Measurements from ENCODE around the gene DRD3.

Gene DRD3

DNA sequence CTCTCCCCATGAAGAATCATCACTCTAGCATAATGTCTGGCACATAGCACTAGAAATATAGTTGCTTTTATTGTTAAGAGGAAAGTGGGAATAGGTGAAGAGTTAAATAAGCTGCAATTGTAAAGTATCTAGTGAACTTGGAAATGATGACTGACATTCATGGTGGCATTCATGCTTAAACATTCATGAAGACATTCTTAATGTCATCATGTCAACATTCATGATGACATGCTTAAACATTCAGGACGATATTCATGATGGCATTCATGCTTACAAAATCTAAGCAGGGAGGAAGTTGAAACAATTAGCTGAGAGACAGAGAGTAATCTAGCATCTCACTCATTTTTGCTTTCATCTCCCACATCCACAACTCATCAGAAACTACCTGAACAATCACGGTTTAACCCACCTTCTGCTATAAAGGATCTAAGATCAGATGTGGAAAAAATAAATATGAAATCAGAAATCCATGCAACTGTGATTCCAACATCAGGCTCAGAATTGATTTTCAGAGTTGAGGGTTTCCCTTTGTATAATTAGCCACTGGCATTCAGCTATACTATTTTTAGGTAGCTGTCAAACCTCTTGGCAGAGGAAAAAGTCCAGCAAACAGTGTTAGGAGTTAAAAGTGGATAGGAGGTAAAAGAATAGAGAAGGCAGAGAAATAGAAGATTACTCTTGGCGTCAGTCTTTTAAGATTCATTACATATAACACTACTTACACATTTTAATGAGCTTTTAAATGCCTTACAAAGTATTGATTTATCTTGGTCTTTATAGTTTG, 3.5 kb downstream of the DRD3 start:
- TF ChIP-seq SPI1 (IDR thresholded peaks at IDR 0.05; ENCODE audit: borderline replicate concordance, low read depth) (no peak), POLR2AphosphoS5 (IDR thresholded peaks at IDR 0.05; ENCODE audit: low read depth) (no peak), GABPA (IDR thresholded peaks at IDR 0.05; ENCODE audit: low read depth) (no peak)
- TF ChIP-seq, protein P1, sequence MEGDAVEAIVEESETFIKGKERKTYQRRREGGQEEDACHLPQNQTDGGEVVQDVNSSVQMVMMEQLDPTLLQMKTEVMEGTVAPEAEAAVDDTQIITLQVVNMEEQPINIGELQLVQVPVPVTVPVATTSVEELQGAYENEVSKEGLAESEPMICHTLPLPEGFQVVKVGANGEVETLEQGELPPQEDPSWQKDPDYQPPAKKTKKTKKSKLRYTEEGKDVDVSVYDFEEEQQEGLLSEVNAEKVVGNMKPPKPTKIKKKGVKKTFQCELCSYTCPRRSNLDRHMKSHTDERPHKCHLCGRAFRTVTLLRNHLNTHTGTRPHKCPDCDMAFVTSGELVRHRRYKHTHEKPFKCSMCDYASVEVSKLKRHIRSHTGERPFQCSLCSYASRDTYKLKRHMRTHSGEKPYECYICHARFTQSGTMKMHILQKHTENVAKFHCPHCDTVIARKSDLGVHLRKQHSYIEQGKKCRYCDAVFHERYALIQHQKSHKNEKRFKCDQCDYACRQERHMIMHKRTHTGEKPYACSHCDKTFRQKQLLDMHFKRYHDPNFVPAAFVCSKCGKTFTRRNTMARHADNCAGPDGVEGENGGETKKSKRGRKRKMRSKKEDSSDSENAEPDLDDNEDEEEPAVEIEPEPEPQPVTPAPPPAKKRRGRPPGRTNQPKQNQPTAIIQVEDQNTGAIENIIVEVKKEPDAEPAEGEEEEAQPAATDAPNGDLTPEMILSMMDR (IDR thresholded peaks at IDR 0.05; ENCODE audit: insufficient read depth, low read length), result no peak
- TF ChIP-seq, protein P2, sequence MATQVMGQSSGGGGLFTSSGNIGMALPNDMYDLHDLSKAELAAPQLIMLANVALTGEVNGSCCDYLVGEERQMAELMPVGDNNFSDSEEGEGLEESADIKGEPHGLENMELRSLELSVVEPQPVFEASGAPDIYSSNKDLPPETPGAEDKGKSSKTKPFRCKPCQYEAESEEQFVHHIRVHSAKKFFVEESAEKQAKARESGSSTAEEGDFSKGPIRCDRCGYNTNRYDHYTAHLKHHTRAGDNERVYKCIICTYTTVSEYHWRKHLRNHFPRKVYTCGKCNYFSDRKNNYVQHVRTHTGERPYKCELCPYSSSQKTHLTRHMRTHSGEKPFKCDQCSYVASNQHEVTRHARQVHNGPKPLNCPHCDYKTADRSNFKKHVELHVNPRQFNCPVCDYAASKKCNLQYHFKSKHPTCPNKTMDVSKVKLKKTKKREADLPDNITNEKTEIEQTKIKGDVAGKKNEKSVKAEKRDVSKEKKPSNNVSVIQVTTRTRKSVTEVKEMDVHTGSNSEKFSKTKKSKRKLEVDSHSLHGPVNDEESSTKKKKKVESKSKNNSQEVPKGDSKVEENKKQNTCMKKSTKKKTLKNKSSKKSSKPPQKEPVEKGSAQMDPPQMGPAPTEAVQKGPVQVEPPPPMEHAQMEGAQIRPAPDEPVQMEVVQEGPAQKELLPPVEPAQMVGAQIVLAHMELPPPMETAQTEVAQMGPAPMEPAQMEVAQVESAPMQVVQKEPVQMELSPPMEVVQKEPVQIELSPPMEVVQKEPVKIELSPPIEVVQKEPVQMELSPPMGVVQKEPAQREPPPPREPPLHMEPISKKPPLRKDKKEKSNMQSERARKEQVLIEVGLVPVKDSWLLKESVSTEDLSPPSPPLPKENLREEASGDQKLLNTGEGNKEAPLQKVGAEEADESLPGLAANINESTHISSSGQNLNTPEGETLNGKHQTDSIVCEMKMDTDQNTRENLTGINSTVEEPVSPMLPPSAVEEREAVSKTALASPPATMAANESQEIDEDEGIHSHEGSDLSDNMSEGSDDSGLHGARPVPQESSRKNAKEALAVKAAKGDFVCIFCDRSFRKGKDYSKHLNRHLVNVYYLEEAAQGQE (IDR thresholded peaks at IDR 0.05; ENCODE audit: insufficient replicate concordance, low read depth), result no peak
- Histone ChIP-seq H3K27ac (replicated peaks) (no peak overlapping the region), H3K27me3 (ENCODE audit: insufficient read depth, poor library complexity, severe bottlenecking) (peaks cover 6% of the 10 kb centered on the region), H3K4me3 (replicated peaks; ENCODE audit: insufficient read depth, low read length) (no peak overlapping the region)
- DNase-seq (ENCODE audit: low read depth in 1 of 2, low spot score in 1 of 2), result no peak

DNA sequence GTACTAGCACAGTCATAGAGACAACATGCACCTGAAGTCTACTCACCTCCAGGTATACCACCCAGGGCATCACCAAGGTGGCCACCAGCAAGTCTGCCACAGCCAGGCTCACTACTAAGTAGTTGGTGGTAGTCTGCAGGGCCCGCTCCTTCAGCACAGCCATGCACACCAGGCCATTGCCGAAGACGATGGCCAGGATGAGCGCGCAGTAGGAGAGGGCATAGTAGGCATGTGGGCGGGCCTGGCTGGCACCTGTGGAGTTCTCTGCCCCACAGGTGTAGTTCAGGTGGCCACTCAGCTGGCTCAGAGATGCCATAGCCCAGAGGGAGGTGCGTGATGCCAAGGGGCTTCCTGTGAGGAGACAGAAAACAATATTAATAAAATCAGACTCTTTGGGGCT, 7.2 kb downstream of the DRD3 start:
- Histone ChIP-seq H3K27me3 (ENCODE audit: insufficient read depth, poor library complexity, severe bottlenecking) (peaks cover 2% of the 10 kb centered on the region), H3K4me3 (replicated peaks; ENCODE audit: insufficient read depth, low read length) (no peak overlapping the region), H3K27ac (replicated peaks) (no peak overlapping the region)
- TF ChIP-seq GABPA (IDR thresholded peaks at IDR 0.05; ENCODE audit: low read depth) (no peak), SPI1 (IDR thresholded peaks at IDR 0.05; ENCODE audit: borderline replicate concordance, low read depth) (no peak), POLR2AphosphoS5 (IDR thresholded peaks at IDR 0.05; ENCODE audit: low read depth) (no peak)
- TF ChIP-seq, protein P2 (IDR thresholded peaks at IDR 0.05; ENCODE audit: insufficient replicate concordance, low read depth), result no peak
- TF ChIP-seq, protein P1 (IDR thresholded peaks at IDR 0.05; ENCODE audit: insufficient read depth, low read length), result no peak
- DNase-seq (ENCODE audit: low read depth in 1 of 2, low spot score in 1 of 2), result no peak

DNA sequence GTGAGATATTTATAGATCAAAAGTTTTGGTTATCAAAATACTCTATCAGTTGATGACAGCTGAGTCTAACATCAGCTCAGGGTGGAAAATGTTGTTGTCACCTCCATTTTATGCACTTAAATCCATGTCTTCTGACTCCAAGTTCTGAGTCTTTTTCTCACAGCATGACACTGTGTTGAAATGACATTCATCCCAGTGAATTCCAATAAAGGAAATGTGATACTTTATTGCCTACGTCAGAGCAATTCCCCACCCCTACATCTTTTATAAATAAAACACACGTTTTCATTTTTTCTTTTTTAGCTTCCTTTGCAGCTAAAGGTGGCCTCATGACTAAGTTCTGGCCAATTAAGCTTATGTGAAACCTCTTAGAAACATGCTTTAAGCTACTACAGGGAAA, 10.7 kb downstream of the DRD3 start:
- no peak overlapping the region for H3K4me3 ChIP-seq (replicated peaks; ENCODE audit: insufficient read depth, low read length)
- H3K27ac ChIP-seq (replicated peaks), result no peak overlapping the region
- DNase-seq (ENCODE audit: low read depth in 1 of 2, low spot score in 1 of 2), result no peak
- H3K27me3 ChIP-seq (ENCODE audit: insufficient read depth, poor library complexity, severe bottlenecking), result peaks cover 4% of the 10 kb centered on the region
- TF ChIP-seq, protein P1 (IDR thresholded peaks at IDR 0.05; ENCODE audit: insufficient read depth, low read length), result no peak
- TF ChIP-seq POLR2AphosphoS5 (IDR thresholded peaks at IDR 0.05; ENCODE audit: low read depth) (no peak), SPI1 (IDR thresholded peaks at IDR 0.05; ENCODE audit: borderline replicate concordance, low read depth) (no peak)
